K562 (cell line): ENCODE results near the gene RDH16. TPM values are rescaled to one million over a fixed set of nuclear protein-coding genes. Genes with fewer than 3 reads are reported as not detected.

Source experiments
- ATAC-seq: fragments of 200-7000 bp; cut with Tn5 transposase; 3 replicates; pipeline ENCODE4 v1.9.1; 2020; ENCODE audit warnings: moderate library complexity
- BruUV-seq: library from RNA; stranded (reverse); fragments of 400-500 nt; replicated peaks from 2 replicates; lab custom pipeline; 2021; lab: Mats Ljungman, UMichigan
- CTCF ChIA-PET: fragments of 300-600 bp; formaldehyde crosslinking; extraction: SDS; loops from one replicate; lab custom pipeline; 2021; ENCODE audit warnings: low intra/inter-chr PET ratio; lab: Yijun Ruan, JAX
- POLR2A ChIA-PET: fragments of 300-600, 350-650 bp; sonication (Branson Sonifier 250); formaldehyde crosslinking; extraction: SDS; loops from one replicate; lab custom pipeline; 2021; ENCODE audit warnings: antibody characterized with exemption, inconsistent platforms; lab: Yijun Ruan, JAX
- DNase-seq, 4 experiments: peaks; one replicate each; pipeline versions ENCODE4 v3.0.0 to v3.0.0-alpha.2; 2011 to 2018; ENCODE audit warnings: low spot score in 3 of 4, mixed read lengths in 3 of 4; ENCODE audit errors: extremely low read depth in 1 of 4
- FAIRE-seq: peaks from 2 replicates; lab custom pipeline; 2011; peaks lifted over from hg19 to GRCh38; lab: Jason Lieb, UNC
- H2AFZ ChIP-seq: 2 replicates; pipeline ENCODE4 v1.6.0; 2011; ENCODE audit warnings: low read depth, low read length, control low read depth, inconsistent platforms
- H3K27ac ChIP-seq: fragments of 200-600 bp; 3 replicates; pipeline ENCODE4 v1.8.0; 2011; ENCODE audit warnings: low read depth, mild to moderate bottlenecking, control low read depth, inconsistent platforms, low read length, moderate library complexity, mixed read lengths; ENCODE audit errors: extremely low read depth
- H3K27me3 ChIP-seq, 2 experiments: fragments of 300-600 bp in 1 of 2; 2 replicates in 1 of 2; 3 replicates in 1 of 2; pipeline versions ENCODE4 v1.6.0 to v1.8.0; 2011; ENCODE audit warnings: inconsistent platforms in 2 of 2, low read length in 2 of 2, mild to moderate bottlenecking in 1 of 2, mixed read lengths in 1 of 2, moderate library complexity in 1 of 2; ENCODE audit not compliant: control insufficient read depth in 2 of 2, insufficient read depth in 2 of 2
- H3K36me3 ChIP-seq: fragments of 300-600 bp; 3 replicates; pipeline ENCODE4 v1.8.0; 2011; ENCODE audit warnings: mild to moderate bottlenecking, low read length, inconsistent platforms; ENCODE audit not compliant: control insufficient read depth, insufficient read depth
- H3K4me1 ChIP-seq, 2 experiments: fragments of 200-600 bp in 1 of 2; replicated peaks in 1 of 2; 2 replicates in 1 of 2; 3 replicates in 1 of 2; pipeline versions ENCODE4 v1.5.1 to v1.8.0; 2011; ENCODE audit warnings: inconsistent platforms in 2 of 2, low read length in 2 of 2, mild to moderate bottlenecking in 1 of 2, mixed read lengths in 1 of 2, moderate library complexity in 1 of 2; ENCODE audit not compliant: control insufficient read depth in 2 of 2, insufficient read depth in 2 of 2
- H3K4me2 ChIP-seq: 2 replicates; pipeline ENCODE4 v1.6.1; 2011; ENCODE audit warnings: low read length, control low read depth, inconsistent platforms, mixed read lengths; ENCODE audit not compliant: insufficient read depth
- H3K4me3 ChIP-seq: fragments of 200-600 bp; sonication (generic), shearing (Covaris generic); 2 replicates; pipeline ENCODE4 v1.5.1; 2016; ENCODE audit warnings: control low read depth, inconsistent platforms
- H3K79me2 ChIP-seq: fragments of 200-600 bp; 3 replicates; pipeline ENCODE4 v1.8.0; 2011; ENCODE audit warnings: low read length, inconsistent platforms; ENCODE audit not compliant: control insufficient read depth, insufficient read depth
- H3K9ac ChIP-seq, 2 experiments: 2 replicates each; pipeline versions ENCODE4 v1.6.0 to v1.6.1; 2011; ENCODE audit warnings: low read depth in 2 of 2, low read length in 2 of 2, control low read depth in 1 of 2, inconsistent platforms in 1 of 2, mild to moderate bottlenecking in 1 of 2, mixed read lengths in 1 of 2; ENCODE audit not compliant: insufficient read depth in 1 of 2
- H3K9me1 ChIP-seq: one replicate; pipeline ENCODE4 v1.6.0; 2011; ENCODE audit warnings: inconsistent platforms, mild to moderate bottlenecking, low read length, moderate library complexity; ENCODE audit not compliant: control insufficient read depth, insufficient read depth
- H3K9me3 ChIP-seq: replicated peaks from 2 replicates; pipeline ENCODE4 v1.5.1; 2011; ENCODE audit warnings: low read depth, low read length, inconsistent platforms; ENCODE audit not compliant: control insufficient read depth, insufficient read depth
- H4K20me1 ChIP-seq: replicated peaks from 2 replicates; pipeline ENCODE4 v1.6.1; 2011; ENCODE audit warnings: low read length, inconsistent platforms, mixed read lengths; ENCODE audit not compliant: control insufficient read depth, insufficient read depth
- C11orf30 ChIP-seq: fragments of 450-650 bp; IDR thresholded peaks from 2 replicates; pipeline ENCODE4 v1.6.1; 2016; ENCODE audit warnings: low read depth, mild to moderate bottlenecking
- E4F1 ChIP-seq: fragments of 250-450 bp; sonication (Bioruptor Pico); IDR thresholded peaks from 2 replicates; pipeline ENCODE4 v1.5.0; 2021; ENCODE audit warnings: mild to moderate bottlenecking, borderline replicate concordance
- EHMT2 ChIP-seq: fragments of 450-650 bp; IDR thresholded peaks from 2 replicates; pipeline ENCODE4 v1.6.1; 2018; ENCODE audit warnings: antibody characterized with exemption
- KHSRP ChIP-seq: fragments of 450-650 bp; IDR thresholded peaks from 2 replicates; pipeline ENCODE4 v1.6.1; 2017
- MAFG ChIP-seq: fragments of 450-650 bp; conservative IDR thresholded peaks from 2 replicates; pipeline ENCODE4 v1.6.1; 2016; ENCODE audit warnings: missing genetic modification characterization, missing compliant biosample characterization
- MAFK ChIP-seq: IDR thresholded peaks from 2 replicates; pipeline ENCODE4 v1.6.1; 2011; ENCODE audit warnings: low read length, improper control_type of control experiment
- MCM3 ChIP-seq: fragments of 450-650 bp; IDR thresholded peaks from 2 replicates; pipeline ENCODE4 v1.6.1; 2016
- NFE2 ChIP-seq: IDR thresholded peaks from 2 replicates; pipeline ENCODE4 v1.6.1; 2014; ENCODE audit warnings: antibody characterized with exemption, low read depth
- SIRT6 ChIP-seq: IDR thresholded peaks from one replicate; pipeline ENCODE4 v1.6.1; 2012; ENCODE audit warnings: low read depth, mild to moderate bottlenecking, control low read depth, inconsistent platforms, low read length, moderate library complexity
- SIX5 ChIP-seq, 2 experiments: IDR thresholded peaks; 2 replicates each; pipeline ENCODE4 v1.6.1; 2011; ENCODE audit warnings: low read length in 2 of 2, borderline replicate concordance in 1 of 2, low read depth in 1 of 2, mild to moderate bottlenecking in 1 of 2, moderate library complexity in 1 of 2; ENCODE audit not compliant: insufficient read depth in 1 of 2
- THAP12 ChIP-seq: fragments of 250-450 bp; sonication (Bioruptor Pico); IDR thresholded peaks from 2 replicates; pipeline ENCODE4 v1.9.0; 2021; ENCODE audit warnings: mild to moderate bottlenecking, inconsistent platforms
- ZNF316 ChIP-seq: fragments of 450-650 bp; IDR thresholded peaks from 2 replicates; pipeline ENCODE4 v1.6.1; 2016
- ZNF551 ChIP-seq: fragments of 250-450 bp; sonication (Bioruptor Pico); IDR thresholded peaks from 2 replicates; pipeline ENCODE4 v1.5.0; 2021; ENCODE audit warnings: mild to moderate bottlenecking, moderate library complexity
- ZSCAN29 ChIP-seq: fragments of 450-650 bp; IDR thresholded peaks from 2 replicates; pipeline ENCODE4 v1.6.1; 2017
- WGBS: fragments of 100-300 bp; shearing (Covaris generic); methylation state at CpG from one replicate; pipeline ENCODE4 v1.1.6; 2016; ENCODE audit warnings: low coverage, mixed read lengths; ENCODE audit not compliant: insufficient coverage; ENCODE audit errors: missing lambda C conversion rate; 5-methylcytosine and 5-hydroxymethylcytosine counted together
- in situ Hi-C: fragments of 300-500 bp; cut with MboI; formaldehyde crosslinking; loops from 4 replicates; pipeline ENCODE4 v1.15.0; 2018; ENCODE audit warnings: inconsistent platforms, mixed read lengths
- intact Hi-C: fragments of 100-400 bp; cut with micrococcal nuclease; formaldehyde crosslinking; loops from 2 replicates; pipeline ENCODE4 v1.14.2; 2022
- polyA plus RNA-seq, 8 experiments: library from polyadenylated mRNA; depleted of rRNA in 4 of 8; stranded (reverse) in 5 of 8; unstranded in 3 of 8; fragments of >200 nt; fragmentation: Nextera tagmentation in 2 of 8; fragmentation: Illumina TruSeq in 1 of 8; extraction: Ambion mirVana in 2 of 8; extraction: Trizol in 1 of 8; gene quantifications; 2 replicates each; pipeline versions ENCODE4 v1.2.1 to v1.2.3, GENCODE V29; 2011 to 2014; ENCODE audit warnings: inconsistent platforms in 1 of 8, missing spikeins in 1 of 8
- total RNA-seq, 7 experiments: library from RNA; depleted of rRNA in 6 of 7; stranded (reverse); fragments of >200 nt in 6 of 7; fragmentation: Illumina TruSeq in 2 of 7; extraction: Trizol in 2 of 7; gene quantifications; 2 replicates each; pipeline versions ENCODE4 v1.2.1 to v1.2.3, GENCODE V29; 2011 to 2021; ENCODE audit warnings: low replicate concordance in 1 of 7

RDH16 gene
- total and polyA plus RNA-seq, 9 of the 15 experiments (the other 6 are each of a cell fraction or from before 2014, with no cell fraction given): 0.11 to 0.52 (median 0.22) TPM; not detected in 1

GRCh38 chr12:56935752-56936151, 21.7 kb downstream of the RDH16 start:
- no peaks in the 10 kb centered on the region for H4K20me1 ChIP-seq
- DNase-seq: peak in 1 of 4 experiments; percentile 17
- no peaks in the 10 kb centered on the region for H3K9me3 ChIP-seq
- ChIA-PET POLR2A (interaction anchor here (1.0 kb wide), 1 partner anchor 14 kb away, joined by 4 read pairs; no protein-coding TSS in a partner anchor), CTCF (no interaction called here)
- H3K36me3 ChIP-seq: no peaks in the 10 kb centered on the region
- intact Hi-C loops: no loop called here
- no peak overlapping the region for H3K27ac ChIP-seq
- H3K9ac ChIP-seq: peak overlapping the region in 1 of 2 experiments; percentile 37; a peak in 1 of 4 replicates
- BruUV-seq: no TSS peak
- no peaks in the 10 kb centered on the region for H3K27me3 ChIP-seq
- peaks cover 21% of the 10 kb centered on the region in 2 experiments for H3K4me1 ChIP-seq
- H3K9me1 ChIP-seq: no peaks in the 10 kb centered on the region
- H3K4me3 ChIP-seq: no peak overlapping the region
- H2AFZ ChIP-seq: 0 out of 2 replicates have a peak overlapping the region, but pooled peaks have one; percentile 14
- 0 out of 3 replicates have a peak, but pooled peaks have one; percentile 8 for ATAC-seq
- 42% methylated on average over 2 of the region's 2 CpGs for WGBS
- no peaks in the 10 kb centered on the region for H3K79me2 ChIP-seq
- no peak overlapping the region for H3K4me2 ChIP-seq
- FAIRE-seq: no peak
- TF ChIP-seq ZNF316: peak; percentile 60
- TF ChIP-seq MAFG (tag): 0 out of 2 replicates have a peak, but pooled peaks have one; percentile 21
- TF ChIP-seq ZSCAN29: no peak
- TF ChIP-seq NFE2: 0 out of 2 replicates have a peak, but pooled peaks have one; percentile 10
- peak; percentile 66 for TF ChIP-seq C11orf30
- no peak for TF ChIP-seq SIRT6
- peak; percentile 25; the same call in 1 of the 2 replicates for TF ChIP-seq MAFK
- TF ChIP-seq, all 486 proteins: peak for 5
- in situ Hi-C loops: no loop called here

GRCh38 chr12:56935157-56935556, 22.3 kb downstream of the RDH16 start:
- WGBS: 31% methylated on average over 2 of the region's 2 CpGs
- ATAC-seq (no peak), FAIRE-seq (no peak), DNase-seq (no peak)
- H3K79me2 ChIP-seq: no peaks in the 10 kb centered on the region
- no peak overlapping the region for H3K27ac ChIP-seq
- H3K9me3 ChIP-seq: no peaks in the 10 kb centered on the region
- H3K9me1 ChIP-seq: no peaks in the 10 kb centered on the region
- no peaks in the 10 kb centered on the region for H3K36me3 ChIP-seq
- intact Hi-C loops: no loop called here
- CTCF ChIA-PET: no interaction called here
- H2AFZ ChIP-seq: no peak overlapping the region
- in situ Hi-C loops: no loop called here
- H4K20me1 ChIP-seq: no peaks in the 10 kb centered on the region
- H3K4me2 ChIP-seq: no peak overlapping the region
- H3K9ac ChIP-seq: no peak overlapping the region
- no peak overlapping the region for H3K4me3 ChIP-seq
- H3K27me3 ChIP-seq: no peaks in the 10 kb centered on the region
- H3K4me1 ChIP-seq: peaks cover 25 to 27% of the 10 kb centered on the region in 2 experiments
- POLR2A ChIA-PET: no interaction called here
- no TSS peak for BruUV-seq
- TF ChIP-seq EHMT2: no peak
- TF ChIP-seq SIX5 (IDR thresholded peaks at IDR 0.05; ENCODE audit: borderline replicate concordance in 1 of 2, insufficient read depth in 1 of 2, low read depth in 1 of 2, low read length in 2 of 2): no peak
- no peak for TF ChIP-seq E4F1 (CRISPR knock-in tag)
- no peak for TF ChIP-seq ZNF551 (CRISPR knock-in tag)
- no peak for TF ChIP-seq THAP12 (CRISPR knock-in tag)
- TF ChIP-seq MCM3: no peak
- no peak for TF ChIP-seq KHSRP
